ENCODE results near the gene KIF12. TPM values are rescaled to one million over a fixed set of nuclear protein-coding genes. Genes with fewer than 3 reads are reported as not detected.

Gene KIF12
- total and polyA plus RNA-seq, 12 donors, result 0.13 to 0.45 TPM; not detected in 10

GRCh38 chr9:114091711-114092110 lies 7.4 kb downstream of the KIF12 start:
- ATAC-seq, result no peak
- DNase-seq, result no peak
- WGBS, 2 donors, result 88 to 93% methylated on average over 8 of the region's 8 CpGs
- Histone ChIP-seq H3K4me3 (no peak overlapping the region), H3K27me3 (peaks cover 0 to 32% (median 10%) of the 10 kb centered on the region in 7 donors), H3K9me3 (no peaks in the 10 kb centered on the region), H3K27ac (no peak overlapping the region), H3K4me1 (no peaks in the 10 kb centered on the region), H3K36me3 (no peaks in the 10 kb centered on the region)
- intact Hi-C loops (cut with DNase I), result no loop called here
- no peak for TF ChIP-seq CTCF (IDR thresholded peaks at IDR 0.05)

- no peak overlapping the region for H3K4me3 ChIP-seq
- peaks cover 0 to 28% (median 3%) of the 10 kb centered on the region in 7 donors for H3K27me3 ChIP-seq
- 94 to 96% methylated on average over 4 of the region's 4 CpGs for WGBS, 2 donors
- H3K9me3 ChIP-seq, result no peaks in the 10 kb centered on the region
- no peak for TF ChIP-seq CTCF (IDR thresholded peaks at IDR 0.05)
- H3K36me3 ChIP-seq, result no peaks in the 10 kb centered on the region
- H3K4me1 ChIP-seq, result no peaks in the 10 kb centered on the region
- DNase-seq (no peak), ATAC-seq (no peak)
- H3K27ac ChIP-seq, result no peak overlapping the region
- intact Hi-C loops (cut with DNase I), result no loop called here
Observed at GRCh38 chr9:114090798-114091197, 8.3 kb downstream of the KIF12 start.

- intact Hi-C loops (cut with DNase I), result loop anchor here in 1 of 10 donors (5.0 kb wide), 1 partner anchor 198 kb away; no protein-coding TSS in a partner anchor
- 88 to 90% methylated on average over 4 of the region's 4 CpGs for WGBS, 2 donors
- no peaks in the 10 kb centered on the region for H3K36me3 ChIP-seq
- no peak for DNase-seq
- ATAC-seq, result no peak
- peaks cover 0 to 24% (median 0%) of the 10 kb centered on the region in 7 donors for H3K27me3 ChIP-seq
- TF ChIP-seq CTCF (IDR thresholded peaks at IDR 0.05), result no peak
- H3K9me3 ChIP-seq, result no peaks in the 10 kb centered on the region
- H3K27ac ChIP-seq, result no peak overlapping the region
- no peak overlapping the region for H3K4me3 ChIP-seq
- H3K4me1 ChIP-seq, result no peaks in the 10 kb centered on the region
Observed at GRCh38 chr9:114089206-114089840, 9.8 kb downstream of the KIF12 start.

- no peak for ATAC-seq
- no peaks in the 10 kb centered on the region for H3K36me3 ChIP-seq
- WGBS, 2 donors, result 92 to 94% methylated on average over 7 of the region's 7 CpGs
- TF ChIP-seq CTCF (IDR thresholded peaks at IDR 0.05), result no peak
- H3K27me3 ChIP-seq, result peaks cover 0 to 19% (median 0%) of the 10 kb centered on the region in 7 donors
- intact Hi-C loops (cut with DNase I), result loop anchor here in 1 of 10 donors (5.0 kb wide), 1 partner anchor 199 kb away; no protein-coding TSS in a partner anchor
- H3K27ac ChIP-seq, result no peak overlapping the region
- H3K4me3 ChIP-seq, result no peak overlapping the region
- no peaks in the 10 kb centered on the region for H3K4me1 ChIP-seq
- H3K9me3 ChIP-seq, result no peaks in the 10 kb centered on the region
- no peak for DNase-seq
Observed at GRCh38 chr9:114088571-114089170, 10.4 kb downstream of the KIF12 start.

Measured in heart right ventricle (tissue), 16 donors.